ENCODE measurements around the gene ALG9.

Gene ALG9

DNA sequence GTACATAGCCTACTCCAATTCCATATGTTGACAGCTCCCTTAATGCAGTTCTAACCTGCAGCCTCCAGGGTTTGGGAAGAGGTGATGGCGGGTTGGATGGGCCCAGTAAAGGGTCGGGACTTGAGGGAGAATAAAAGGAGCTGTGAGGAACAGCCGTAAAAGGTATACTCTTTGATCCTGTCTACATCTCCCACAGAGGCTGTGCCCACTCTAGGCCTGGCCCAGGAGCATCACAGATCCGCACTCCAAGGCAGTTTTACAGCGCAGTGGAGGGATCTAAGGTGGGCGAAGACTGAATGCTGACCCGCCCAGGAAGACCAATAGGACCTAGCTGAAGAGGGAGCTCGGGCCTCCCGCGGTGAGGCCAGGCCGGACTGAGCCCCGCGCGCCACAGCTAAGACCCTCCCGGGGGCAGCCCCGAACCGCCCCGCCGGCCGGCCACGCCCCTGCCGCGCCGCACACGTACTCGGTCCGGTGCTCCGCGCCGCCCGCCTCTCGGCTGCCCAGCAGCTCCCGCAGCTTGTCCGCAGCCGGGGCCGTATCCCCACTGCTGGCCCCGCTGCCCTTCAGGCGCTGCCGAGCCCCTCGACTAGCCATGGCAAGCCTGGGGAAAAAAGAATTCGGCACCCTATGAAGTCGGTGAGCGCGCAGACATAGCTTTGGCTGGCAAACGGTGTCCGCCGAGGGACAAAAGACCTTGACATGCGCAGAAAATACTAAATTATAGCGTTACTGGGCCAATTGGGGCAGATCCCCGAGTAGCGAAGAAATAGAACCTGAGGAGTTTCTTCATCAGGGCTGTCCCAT is at the start of gene ALG9 (continued):
- TF ChIP-seq, protein P1, sequence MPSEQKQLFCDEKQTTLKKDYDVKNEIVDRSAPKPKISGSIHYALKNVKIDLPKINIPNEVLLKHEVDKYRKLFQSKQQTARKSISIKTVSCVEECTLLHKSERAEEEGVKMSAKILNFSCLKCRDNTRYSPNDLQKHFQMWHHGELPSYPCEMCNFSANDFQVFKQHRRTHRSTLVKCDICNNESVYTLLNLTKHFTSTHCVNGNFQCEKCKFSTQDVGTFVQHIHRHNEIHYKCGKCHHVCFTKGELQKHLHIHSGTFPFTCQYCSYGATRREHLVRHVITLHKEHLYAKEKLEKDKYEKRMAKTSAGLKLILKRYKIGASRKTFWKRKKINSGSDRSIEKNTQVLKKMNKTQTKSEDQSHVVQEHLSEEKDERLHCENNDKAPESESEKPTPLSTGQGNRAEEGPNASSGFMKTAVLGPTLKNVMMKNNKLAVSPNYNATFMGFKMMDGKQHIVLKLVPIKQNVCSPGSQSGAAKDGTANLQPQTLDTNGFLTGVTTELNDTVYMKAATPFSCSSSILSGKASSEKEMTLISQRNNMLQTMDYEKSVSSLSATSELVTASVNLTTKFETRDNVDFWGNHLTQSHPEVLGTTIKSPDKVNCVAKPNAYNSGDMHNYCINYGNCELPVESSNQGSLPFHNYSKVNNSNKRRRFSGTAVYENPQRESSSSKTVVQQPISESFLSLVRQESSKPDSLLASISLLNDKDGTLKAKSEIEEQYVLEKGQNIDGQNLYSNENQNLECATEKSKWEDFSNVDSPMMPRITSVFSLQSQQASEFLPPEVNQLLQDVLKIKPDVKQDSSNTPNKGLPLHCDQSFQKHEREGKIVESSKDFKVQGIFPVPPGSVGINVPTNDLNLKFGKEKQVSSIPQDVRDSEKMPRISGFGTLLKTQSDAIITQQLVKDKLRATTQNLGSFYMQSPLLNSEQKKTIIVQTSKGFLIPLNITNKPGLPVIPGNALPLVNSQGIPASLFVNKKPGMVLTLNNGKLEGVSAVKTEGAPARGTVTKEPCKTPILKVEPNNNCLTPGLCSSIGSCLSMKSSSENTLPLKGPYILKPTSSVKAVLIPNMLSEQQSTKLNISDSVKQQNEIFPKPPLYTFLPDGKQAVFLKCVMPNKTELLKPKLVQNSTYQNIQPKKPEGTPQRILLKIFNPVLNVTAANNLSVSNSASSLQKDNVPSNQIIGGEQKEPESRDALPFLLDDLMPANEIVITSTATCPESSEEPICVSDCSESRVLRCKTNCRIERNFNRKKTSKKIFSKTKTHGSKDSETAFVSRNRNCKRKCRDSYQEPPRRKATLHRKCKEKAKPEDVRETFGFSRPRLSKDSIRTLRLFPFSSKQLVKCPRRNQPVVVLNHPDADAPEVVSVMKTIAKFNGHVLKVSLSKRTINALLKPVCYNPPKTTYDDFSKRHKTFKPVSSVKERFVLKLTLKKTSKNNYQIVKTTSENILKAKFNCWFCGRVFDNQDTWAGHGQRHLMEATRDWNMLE (tag by site-specific recombination; conservative IDR thresholded peaks at IDR 0.05; ENCODE audit: low read depth): no peak
- TF ChIP-seq ZNF133 (tag by site-specific recombination; IDR thresholded peaks at IDR 0.05) (no peak), ZNF514 (tag by site-specific recombination; IDR thresholded peaks at IDR 0.05) (no peak), ZNF544 (tag by site-specific recombination; IDR thresholded peaks at IDR 0.05) (no peak), ZBTB7A (tag by site-specific recombination; IDR thresholded peaks at IDR 0.05; ENCODE audit: low read depth) (no peak), ZNF473 (tag by site-specific recombination; IDR thresholded peaks at IDR 0.05) (no peak), ZNF610 (tag by site-specific recombination; IDR thresholded peaks at IDR 0.05; ENCODE audit: borderline replicate concordance) (peak; percentile 41), ZNF501 (tag by site-specific recombination; IDR thresholded peaks at IDR 0.05) (no peak), ZNF366 (tag by site-specific recombination; conservative IDR thresholded peaks at IDR 0.05) (no peak), ZNF549 (tag by site-specific recombination; IDR thresholded peaks at IDR 0.05) (no peak), ZBTB21 (tag by site-specific recombination; IDR thresholded peaks at IDR 0.05) (no peak), OSR2 (tag by site-specific recombination; IDR thresholded peaks at IDR 0.05) (no peak), ZNF777 (tag by site-specific recombination; IDR thresholded peaks at IDR 0.05; ENCODE audit: borderline replicate concordance) (no peak), KLF8 (tag by site-specific recombination; IDR thresholded peaks at IDR 0.05) (peak; percentile 66; the same call in 1 of the 2 replicates), ZNF239 (tag by site-specific recombination; IDR thresholded peaks at IDR 0.05) (no peak; the same call in 1 of the 2 replicates), ZNF211 (tag by site-specific recombination; IDR thresholded peaks at IDR 0.05; ENCODE audit: low read depth) (no peak), ZSCAN16 (tag by site-specific recombination; IDR thresholded peaks at IDR 0.05) (no peak)
- TF ChIP-seq, protein P2, sequence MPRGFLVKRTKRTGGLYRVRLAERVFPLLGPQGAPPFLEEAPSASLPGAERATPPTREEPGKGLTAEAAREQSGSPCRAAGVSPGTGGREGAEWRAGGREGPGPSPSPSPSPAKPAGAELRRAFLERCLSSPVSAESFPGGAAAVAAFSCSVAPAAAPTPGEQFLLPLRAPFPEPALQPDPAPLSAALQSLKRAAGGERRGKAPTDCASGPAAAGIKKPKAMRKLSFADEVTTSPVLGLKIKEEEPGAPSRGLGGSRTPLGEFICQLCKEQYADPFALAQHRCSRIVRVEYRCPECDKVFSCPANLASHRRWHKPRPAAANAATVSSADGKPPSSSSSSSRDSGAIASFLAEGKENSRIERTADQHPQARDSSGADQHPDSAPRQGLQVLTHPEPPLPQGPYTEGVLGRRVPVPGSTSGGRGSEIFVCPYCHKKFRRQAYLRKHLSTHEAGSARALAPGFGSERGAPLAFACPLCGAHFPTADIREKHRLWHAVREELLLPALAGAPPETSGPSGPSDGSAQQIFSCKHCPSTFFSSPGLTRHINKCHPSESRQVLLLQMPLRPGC (tag by site-specific recombination; IDR thresholded peaks at IDR 0.05): no peak
- TF ChIP-seq, protein P3, sequence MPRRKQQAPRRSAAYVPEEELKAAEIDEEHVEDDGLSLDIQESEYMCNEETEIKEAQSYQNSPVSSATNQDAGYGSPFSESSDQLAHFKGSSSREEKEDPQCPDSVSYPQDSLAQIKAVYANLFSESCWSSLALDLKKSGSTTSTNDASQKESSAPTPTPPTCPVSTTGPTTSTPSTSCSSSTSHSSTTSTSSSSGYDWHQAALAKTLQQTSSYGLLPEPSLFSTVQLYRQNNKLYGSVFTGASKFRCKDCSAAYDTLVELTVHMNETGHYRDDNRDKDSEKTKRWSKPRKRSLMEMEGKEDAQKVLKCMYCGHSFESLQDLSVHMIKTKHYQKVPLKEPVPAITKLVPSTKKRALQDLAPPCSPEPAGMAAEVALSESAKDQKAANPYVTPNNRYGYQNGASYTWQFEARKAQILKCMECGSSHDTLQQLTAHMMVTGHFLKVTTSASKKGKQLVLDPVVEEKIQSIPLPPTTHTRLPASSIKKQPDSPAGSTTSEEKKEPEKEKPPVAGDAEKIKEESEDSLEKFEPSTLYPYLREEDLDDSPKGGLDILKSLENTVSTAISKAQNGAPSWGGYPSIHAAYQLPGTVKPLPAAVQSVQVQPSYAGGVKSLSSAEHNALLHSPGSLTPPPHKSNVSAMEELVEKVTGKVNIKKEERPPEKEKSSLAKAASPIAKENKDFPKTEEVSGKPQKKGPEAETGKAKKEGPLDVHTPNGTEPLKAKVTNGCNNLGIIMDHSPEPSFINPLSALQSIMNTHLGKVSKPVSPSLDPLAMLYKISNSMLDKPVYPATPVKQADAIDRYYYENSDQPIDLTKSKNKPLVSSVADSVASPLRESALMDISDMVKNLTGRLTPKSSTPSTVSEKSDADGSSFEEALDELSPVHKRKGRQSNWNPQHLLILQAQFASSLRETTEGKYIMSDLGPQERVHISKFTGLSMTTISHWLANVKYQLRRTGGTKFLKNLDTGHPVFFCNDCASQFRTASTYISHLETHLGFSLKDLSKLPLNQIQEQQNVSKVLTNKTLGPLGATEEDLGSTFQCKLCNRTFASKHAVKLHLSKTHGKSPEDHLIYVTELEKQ (tag by site-specific recombination; IDR thresholded peaks at IDR 0.05; ENCODE audit: borderline replicate concordance): no peak
- TF ChIP-seq, protein P4, sequence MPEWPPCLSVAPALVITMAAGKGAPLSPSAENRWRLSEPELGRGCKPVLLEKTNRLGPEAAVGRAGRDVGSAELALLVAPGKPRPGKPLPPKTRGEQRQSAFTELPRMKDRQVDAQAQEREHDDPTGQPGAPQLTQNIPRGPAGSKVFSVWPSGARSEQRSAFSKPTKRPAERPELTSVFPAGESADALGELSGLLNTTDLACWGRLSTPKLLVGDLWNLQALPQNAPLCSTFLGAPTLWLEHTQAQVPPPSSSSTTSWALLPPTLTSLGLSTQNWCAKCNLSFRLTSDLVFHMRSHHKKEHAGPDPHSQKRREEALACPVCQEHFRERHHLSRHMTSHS (tag by site-specific recombination; IDR thresholded peaks at IDR 0.05): no peak
- TF ChIP-seq, protein P5, sequence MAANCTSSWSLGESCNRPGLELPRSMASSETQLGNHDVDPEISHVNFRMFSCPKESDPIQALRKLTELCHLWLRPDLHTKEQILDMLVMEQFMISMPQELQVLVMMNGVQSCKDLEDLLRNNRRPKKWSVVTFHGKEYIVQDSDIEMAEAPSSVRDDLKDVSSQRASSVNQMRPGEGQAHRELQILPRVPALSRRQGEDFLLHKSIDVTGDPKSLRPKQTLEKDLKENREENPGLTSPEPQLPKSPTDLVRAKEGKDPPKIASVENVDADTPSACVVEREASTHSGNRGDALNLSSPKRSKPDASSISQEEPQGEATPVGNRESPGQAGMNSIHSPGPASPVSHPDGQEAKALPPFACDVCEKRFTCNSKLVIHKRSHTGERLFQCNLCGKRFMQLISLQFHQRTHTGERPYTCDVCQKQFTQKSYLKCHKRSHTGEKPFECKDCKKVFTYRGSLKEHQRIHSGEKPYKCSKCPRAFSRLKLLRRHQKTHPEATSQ (tag by site-specific recombination; IDR thresholded peaks at IDR 0.05): no peak
- TF ChIP-seq, protein P6, sequence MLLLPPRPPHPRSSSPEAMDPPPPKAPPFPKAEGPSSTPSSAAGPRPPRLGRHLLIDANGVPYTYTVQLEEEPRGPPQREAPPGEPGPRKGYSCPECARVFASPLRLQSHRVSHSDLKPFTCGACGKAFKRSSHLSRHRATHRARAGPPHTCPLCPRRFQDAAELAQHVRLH (tag by site-specific recombination; IDR thresholded peaks at IDR 0.05): no peak
- TF ChIP-seq, protein P7, sequence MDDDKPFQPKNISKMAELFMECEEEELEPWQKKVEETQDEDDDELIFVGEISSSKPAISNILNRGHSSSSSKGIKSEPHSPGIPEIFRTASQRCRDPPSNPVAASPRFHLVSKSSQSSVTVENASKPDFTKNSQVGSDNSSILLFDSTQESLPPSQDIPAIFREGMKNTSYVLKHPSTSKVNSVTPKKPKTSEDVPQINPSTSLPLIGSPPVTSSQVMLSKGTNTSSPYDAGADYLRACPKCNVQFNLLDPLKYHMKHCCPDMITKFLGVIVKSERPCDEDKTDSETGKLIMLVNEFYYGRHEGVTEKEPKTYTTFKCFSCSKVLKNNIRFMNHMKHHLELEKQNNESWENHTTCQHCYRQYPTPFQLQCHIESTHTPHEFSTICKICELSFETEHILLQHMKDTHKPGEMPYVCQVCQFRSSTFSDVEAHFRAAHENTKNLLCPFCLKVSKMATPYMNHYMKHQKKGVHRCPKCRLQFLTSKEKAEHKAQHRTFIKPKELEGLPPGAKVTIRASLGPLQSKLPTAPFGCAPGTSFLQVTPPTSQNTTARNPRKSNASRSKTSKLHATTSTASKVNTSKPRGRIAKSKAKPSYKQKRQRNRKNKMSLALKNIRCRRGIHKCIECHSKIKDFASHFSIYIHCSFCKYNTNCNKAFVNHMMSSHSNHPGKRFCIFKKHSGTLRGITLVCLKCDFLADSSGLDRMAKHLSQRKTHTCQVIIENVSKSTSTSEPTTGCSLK (tag by site-specific recombination; IDR thresholded peaks at IDR 0.05): no peak

Measured in HEK293 (cell line).